ENCODE measurements around the gene ADARB1. TPM values are rescaled to one million over a fixed set of nuclear protein-coding genes. Genes with fewer than 3 reads are reported as not detected.
A peak's percentile ranks its signal among the peaks of the same experiment; 100 is the strongest.

The ADARB1 gene
- polyA plus RNA-seq, 1 experiment, result 25.3 TPM

GRCh38 chr21:45050345-45050796 lies 24.0 kb upstream of the ADARB1 start:
- ChIA-PET POLR2A (interaction anchor here (0.7 to 2.0 kb wide), 17 partner anchors 9 to 177 kb away, joined by 3 to 16 read pairs (median 7); partner anchors contain the start of gene PTTG1IP), CTCF (interaction anchor here (1.4 kb wide), 1 partner anchor 88 kb away, joined by 4 read pairs; no protein-coding TSS in a partner anchor)
- Histone ChIP-seq H3K9me3 (ENCODE audit: control insufficient read depth, insufficient read depth, low read length) (peaks cover 18% of the 10 kb centered on the region), H3K27ac (ENCODE audit: low read depth, low read length) (peak overlapping the region; percentile 98), H3K27me3 (ENCODE audit: control insufficient read depth, insufficient read depth, low read length) (no peaks in the 10 kb centered on the region), H3K4me3 (ENCODE audit: low read depth, low read length) (peak overlapping the region; percentile 8; the same call in 1 of the 2 replicates)
- no peak for TF ChIP-seq CTCF (IDR thresholded peaks at IDR 0.05; ENCODE audit: low read depth, low read length)
- DNase-seq (ENCODE audit: low read depth, low spot score), result no peak

DNA sequence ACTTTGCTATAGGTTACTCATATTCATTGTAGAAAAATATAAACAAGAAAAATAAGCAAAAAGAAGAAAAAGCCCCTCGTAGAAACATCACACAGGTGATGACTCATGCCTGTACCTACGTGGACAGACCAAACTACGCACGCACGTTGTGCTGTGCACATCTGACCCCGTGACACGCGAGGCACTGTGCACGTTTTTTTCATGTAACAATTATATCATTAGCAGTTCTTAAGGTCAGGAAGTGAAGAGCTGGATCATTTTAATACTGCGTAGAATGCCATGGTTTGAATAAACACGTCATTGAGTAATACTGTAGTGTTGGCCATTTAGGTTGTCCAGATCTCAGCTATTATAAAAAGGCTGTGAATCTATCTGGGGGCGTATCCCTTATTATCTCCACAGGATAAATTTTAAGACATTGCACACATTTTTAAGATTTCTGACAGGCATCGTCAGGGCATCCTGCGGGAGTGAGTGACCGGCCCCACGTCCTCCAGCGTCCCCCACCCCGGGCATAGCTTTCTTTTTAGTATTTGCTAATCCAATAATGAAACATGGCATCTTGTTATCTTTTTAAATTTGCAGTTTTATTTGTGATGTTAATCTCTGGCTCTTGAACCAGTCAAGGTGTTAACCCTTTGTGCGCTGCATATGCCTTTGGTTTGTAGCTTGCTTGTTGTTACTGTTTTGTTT lies 23.4 kb upstream of the ADARB1 start:
- peaks cover 17% of the 10 kb centered on the region for H3K9me3 ChIP-seq (ENCODE audit: control insufficient read depth, insufficient read depth, low read length)
- peak; percentile 92 for DNase-seq (ENCODE audit: low read depth, low spot score)
- ChIA-PET POLR2A (interaction anchor here (0.6 to 2.0 kb wide), 20 partner anchors 10 to 177 kb away, joined by 3 to 16 read pairs (median 4); partner anchors contain the start of gene PTTG1IP), CTCF (interaction anchor here (0.7 to 1.4 kb wide), 2 partner anchors 87 to 101 kb away, joined by 3 to 4 read pairs; no protein-coding TSS in a partner anchor)
- peak overlapping the region; percentile 8; the same call in 1 of the 2 replicates for H3K4me3 ChIP-seq (ENCODE audit: low read depth, low read length)
- peak overlapping the region; percentile 98 for H3K27ac ChIP-seq (ENCODE audit: low read depth, low read length)
- H3K27me3 ChIP-seq (ENCODE audit: control insufficient read depth, insufficient read depth, low read length), result no peaks in the 10 kb centered on the region
- no peak for TF ChIP-seq CTCF (IDR thresholded peaks at IDR 0.05; ENCODE audit: low read depth, low read length)

GRCh38 chr21:45051580-45052434 lies 22.6 kb upstream of the ADARB1 start:
- Histone ChIP-seq H3K4me3 (ENCODE audit: low read depth, low read length) (no peak overlapping the region), H3K9me3 (ENCODE audit: control insufficient read depth, insufficient read depth, low read length) (peaks cover 12% of the 10 kb centered on the region), H3K27ac (ENCODE audit: low read depth, low read length) (peak overlapping the region; percentile 98), H3K27me3 (ENCODE audit: control insufficient read depth, insufficient read depth, low read length) (no peaks in the 10 kb centered on the region)
- DNase-seq (ENCODE audit: low read depth, low spot score), result no peak
- CTCF ChIA-PET, result interaction anchor here (1.4 kb wide), 1 partner anchor 86 kb away, joined by 4 read pairs; no protein-coding TSS in a partner anchor
- no peak for TF ChIP-seq CTCF (IDR thresholded peaks at IDR 0.05; ENCODE audit: low read depth, low read length)
- POLR2A ChIA-PET, result interaction anchor here (0.8 to 2.0 kb wide), 12 partner anchors 17 to 1028 kb away, joined by 3 to 16 read pairs (median 6); no protein-coding TSS in a partner anchor

DNA sequence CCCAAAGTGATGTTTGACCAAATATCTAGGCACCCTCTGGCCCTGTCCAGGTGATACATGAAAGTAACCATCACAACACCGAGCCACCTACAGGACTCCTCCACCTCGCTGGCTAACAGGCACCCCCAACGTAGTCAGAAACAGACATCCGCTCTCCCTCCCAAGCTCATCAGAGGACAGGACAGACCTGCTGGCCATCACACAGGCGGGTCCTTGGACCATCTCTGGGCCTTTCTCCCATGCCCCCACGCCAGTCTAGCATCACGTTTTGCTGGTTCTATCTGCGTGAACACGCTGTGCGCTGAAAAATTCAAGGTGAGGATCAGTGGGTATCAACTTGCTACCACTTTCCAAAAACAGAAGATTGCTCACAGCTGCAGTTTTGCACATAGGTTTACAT lies 21.4 kb upstream of the ADARB1 start:
- Histone ChIP-seq H3K4me3 (ENCODE audit: low read depth, low read length) (no peak overlapping the region), H3K27ac (ENCODE audit: low read depth, low read length) (no peak overlapping the region), H3K9me3 (ENCODE audit: control insufficient read depth, insufficient read depth, low read length) (peaks cover 6% of the 10 kb centered on the region), H3K27me3 (ENCODE audit: control insufficient read depth, insufficient read depth, low read length) (no peaks in the 10 kb centered on the region)
- no peak for TF ChIP-seq CTCF (IDR thresholded peaks at IDR 0.05; ENCODE audit: low read depth, low read length)
- no peak for DNase-seq (ENCODE audit: low read depth, low spot score)
- ChIA-PET CTCF (interaction anchor here (1.5 kb wide), 1 partner anchor 75 kb away, joined by 3 read pairs; no protein-coding TSS in a partner anchor), POLR2A (interaction anchor here (0.6 kb wide), 1 partner anchor 12 kb away, joined by 3 read pairs; no protein-coding TSS in a partner anchor)

Data from AG04450 (cell line).